NT2/D1 (cell line): Measurements from ENCODE around the gene PERCC1.
"Not testable (repeated sequence)": the region's sequence is repeated elsewhere in the genome, so short reads cannot be mapped to it uniquely, and the experiment has no call there.

ENCODE experiments used
- DNase-seq: peaks from one replicate; pipeline ENCODE4 v3.0.0-alpha.2; 2011; ENCODE audit warnings: low read depth, low spot score
- H3K27me3 ChIP-seq: 2 replicates; pipeline ENCODE4 v1.6.0; 2011; ENCODE audit warnings: mild to moderate bottlenecking; ENCODE audit not compliant: insufficient read length, insufficient read depth
- H3K36me3 ChIP-seq: 2 replicates; pipeline ENCODE4 v1.6.1; 2011; ENCODE audit warnings: mild to moderate bottlenecking, low read length, mixed read lengths; ENCODE audit not compliant: insufficient read depth, insufficient read length
- H3K4me1 ChIP-seq: 2 replicates; pipeline ENCODE4 v1.5.1; 2011; ENCODE audit not compliant: insufficient read depth, insufficient read length
- H3K4me3 ChIP-seq: 2 replicates; pipeline ENCODE4 v1.5.1; 2011; ENCODE audit warnings: low read depth; ENCODE audit not compliant: insufficient read length
- H3K9ac ChIP-seq: 2 replicates; pipeline ENCODE4 v1.6.0; 2011; ENCODE audit warnings: low read depth; ENCODE audit not compliant: insufficient read length
- H3K9me3 ChIP-seq: 2 replicates; pipeline ENCODE4 v1.5.1; 2011; ENCODE audit warnings: mild to moderate bottlenecking, low read length; ENCODE audit not compliant: insufficient read depth
- SUZ12 ChIP-seq: IDR thresholded peaks from 2 replicates; pipeline ENCODE4 v1.6.1; 2011; ENCODE audit not compliant: insufficient read length, insufficient read depth; ENCODE audit errors: extremely low read depth
- YY1 ChIP-seq: IDR thresholded peaks from 2 replicates; pipeline ENCODE4 v1.6.1; 2011; ENCODE audit not compliant: insufficient read length, insufficient read depth
- ZNF274 ChIP-seq: IDR thresholded peaks from 2 replicates; pipeline ENCODE4 v1.6.1; 2011; ENCODE audit warnings: mild to moderate bottlenecking, low read depth, low read length

PERCC1 gene

GRCh38 chr16:1466968-1467521 is 36.2 kb downstream of the PERCC1 start:
- no peaks in the 10 kb centered on the region for H3K27me3 ChIP-seq
- H3K36me3 ChIP-seq, result peaks cover 15% of the 10 kb centered on the region
- no peak for DNase-seq
- peak overlapping the region; percentile 21 for H3K9ac ChIP-seq
- H3K4me1 ChIP-seq, result peaks cover 6% of the 10 kb centered on the region
- H3K4me3 ChIP-seq, result no peak overlapping the region
- TF ChIP-seq SUZ12 (no peak), YY1 (no peak), ZNF274 (no peak)
- H3K9me3 ChIP-seq, result no peaks in the 10 kb centered on the region

GRCh38 chr16:1468426-1468810 is 37.5 kb downstream of the PERCC1 start:
- peaks cover 6% of the 10 kb centered on the region for H3K4me1 ChIP-seq
- no peak overlapping the region for H3K4me3 ChIP-seq
- H3K9ac ChIP-seq, result no peak overlapping the region
- TF ChIP-seq SUZ12 (no peak), ZNF274 (no peak), YY1 (no peak)
- H3K9me3 ChIP-seq, result no peaks in the 10 kb centered on the region
- H3K36me3 ChIP-seq, result peaks cover 12% of the 10 kb centered on the region
- DNase-seq, result no peak
- no peaks in the 10 kb centered on the region for H3K27me3 ChIP-seq

GRCh38 chr16:1469141-1469540 is 38.3 kb downstream of the PERCC1 start:
- H3K27me3 ChIP-seq, H3K9ac ChIP-seq, H3K9me3 ChIP-seq, DNase-seq, H3K4me1 ChIP-seq, H3K4me3 ChIP-seq: not testable (repeated sequence)
- H3K36me3 ChIP-seq, result peaks cover 10% of the 10 kb centered on the region

GRCh38 chr16:1469693-1470201 is 38.9 kb downstream of the PERCC1 start:
- Histone ChIP-seq H3K4me3 (no peak overlapping the region), H3K9ac (no peak overlapping the region), H3K36me3 (peaks cover 6% of the 10 kb centered on the region)

GRCh38 chr16:1470481-1471251 is 39.8 kb downstream of the PERCC1 start:
- DNase-seq, result no peak
- H3K4me1 ChIP-seq, result peaks cover 6% of the 10 kb centered on the region

More at GRCh38 chr16:1469693-1470201, 38.9 kb downstream of the PERCC1 start:
- DNase-seq, result no peak
- H3K27me3 ChIP-seq, result no peaks in the 10 kb centered on the region
- H3K4me1 ChIP-seq, result peaks cover 6% of the 10 kb centered on the region
- TF ChIP-seq SUZ12, result no peak
- TF ChIP-seq YY1, result no peak
- no peak for TF ChIP-seq ZNF274
- no peaks in the 10 kb centered on the region for H3K9me3 ChIP-seq

GRCh38 chr16:1471569-1472194 is 40.8 kb downstream of the PERCC1 start:
- H3K36me3 ChIP-seq, result peaks cover 6% of the 10 kb centered on the region
- H3K9me3 ChIP-seq, result no peaks in the 10 kb centered on the region
- TF ChIP-seq YY1, result no peak
- TF ChIP-seq ZNF274, result no peak
- peaks cover 6% of the 10 kb centered on the region for H3K4me1 ChIP-seq
- H3K9ac ChIP-seq, result peak overlapping the region; percentile 0
- no peaks in the 10 kb centered on the region for H3K27me3 ChIP-seq
- no peak overlapping the region for H3K4me3 ChIP-seq
- no peak for DNase-seq

More at GRCh38 chr16:1470481-1471251, 39.8 kb downstream of the PERCC1 start:
- Histone ChIP-seq H3K27me3 (no peaks in the 10 kb centered on the region), H3K4me3 (peak overlapping the region; percentile 15), H3K9ac (peak overlapping the region; percentile 0), H3K9me3 (no peaks in the 10 kb centered on the region), H3K36me3 (peaks cover 6% of the 10 kb centered on the region)
- TF ChIP-seq YY1 (no peak), SUZ12 (no peak), ZNF274 (no peak)

- Histone ChIP-seq H3K9ac (no peak overlapping the region), H3K9me3 (no peaks in the 10 kb centered on the region), H3K36me3 (peaks cover 6% of the 10 kb centered on the region), H3K4me1 (peaks cover 6% of the 10 kb centered on the region), H3K4me3 (no peak overlapping the region), H3K27me3 (peaks cover 2% of the 10 kb centered on the region)
- TF ChIP-seq ZNF274 (no peak), SUZ12 (no peak), YY1 (no peak)
- no peak for DNase-seq
Measured at GRCh38 chr16:1472974-1473373, 42.1 kb downstream of the PERCC1 start.
